Astrocyte (in vitro differentiated cells and primary cell): ENCODE measurements around the gene ZNF768.

Source experiments
- CTCF ChIP-seq: IDR thresholded peaks from 2 replicates; pipeline ENCODE4 v1.5.1; 2011; ENCODE audit warnings: low read depth, mild to moderate bottlenecking, inconsistent platforms, low read length, moderate library complexity; ENCODE audit not compliant: insufficient read depth
- EZH2 ChIP-seq: IDR thresholded peaks from 2 replicates; pipeline ENCODE4 v1.6.1; 2012; ENCODE audit warnings: mild to moderate bottlenecking, low read length, inconsistent platforms; ENCODE audit not compliant: insufficient read depth

- TF ChIP-seq CTCF, result no peak
- no peak for TF ChIP-seq EZH2
These were observed 2.6 kb upstream of the ZNF768 start for GRCh38 chr16:30528799-30529457.
